K562 (cell line): ENCODE data around the gene SKAP1. TPM values are rescaled to one million over a fixed set of nuclear protein-coding genes. Genes with fewer than 3 reads are reported as not detected.

ENCODE experiments used
- C11orf30 ChIP-seq: fragments of 450-650 bp; IDR thresholded peaks from 2 replicates; pipeline ENCODE4 v1.6.1; 2016; ENCODE audit warnings: low read depth, mild to moderate bottlenecking
- CBX3 ChIP-seq, 2 experiments: IDR thresholded peaks; 1 replicate in 1 of 2; 2 replicates in 1 of 2; pipeline ENCODE4 v1.6.1; 2012; ENCODE audit warnings: inconsistent platforms in 2 of 2, low read length in 2 of 2, borderline replicate concordance in 1 of 2, control low read depth in 1 of 2
- CC2D1A ChIP-seq: fragments of 450-650 bp; IDR thresholded peaks from 2 replicates; pipeline ENCODE4 v1.6.1; 2017; ENCODE audit warnings: mild to moderate bottlenecking
- CHD1 ChIP-seq: fragments of 200-600 bp; sonication (generic); IDR thresholded peaks from one replicate; pipeline ENCODE4 v1.6.1; 2012; ENCODE audit warnings: mild to moderate bottlenecking, moderate library complexity, low read length, inconsistent platforms
- DPF2 ChIP-seq: fragments of 450-650 bp; IDR thresholded peaks from 2 replicates; pipeline ENCODE4 v1.6.1; 2016
- E2F1 ChIP-seq: sonication (generic); formaldehyde crosslinking; IDR thresholded peaks from 2 replicates; pipeline ENCODE4 v1.8.1; 2023; ENCODE audit warnings: mild to moderate bottlenecking, missing genetic modification reagents, moderate library complexity
- EP300 ChIP-seq: IDR thresholded peaks from 2 replicates; pipeline ENCODE4 v1.6.1; 2012; ENCODE audit warnings: low read length, improper control_type of control experiment
- ESRRA ChIP-seq: fragments of 450-650 bp; IDR thresholded peaks from 2 replicates; pipeline ENCODE4 v1.6.1; 2014; ENCODE audit warnings: low read depth, mild to moderate bottlenecking, moderate library complexity, borderline replicate concordance
- FOXP1 ChIP-seq: sonication (generic); formaldehyde crosslinking; IDR thresholded peaks from 2 replicates; pipeline ENCODE4 v1.8.0; 2022; ENCODE audit warnings: mild to moderate bottlenecking, missing genetic modification reagents
- HMG20A ChIP-seq: fragments of 450-650 bp; formaldehyde crosslinking; conservative IDR thresholded peaks from 2 replicates; pipeline ENCODE4 v1.4.0; 2020; ENCODE audit warnings: mild to moderate bottlenecking, mixed read lengths
- HSF4 ChIP-seq: fragments of 250-450 bp; sonication (Bioruptor Pico); IDR thresholded peaks from 2 replicates; pipeline ENCODE4 v2.1.2; 2022; ENCODE audit warnings: mild to moderate bottlenecking, moderate library complexity, borderline replicate concordance
- IFI16 ChIP-seq: fragments of 250-450 bp; sonication (Bioruptor Pico); IDR thresholded peaks from 2 replicates; pipeline ENCODE4 v2.1.2; 2022; ENCODE audit warnings: mild to moderate bottlenecking, inconsistent platforms
- JUNB ChIP-seq: fragments of 450-650 bp; formaldehyde crosslinking; conservative IDR thresholded peaks from 2 replicates; pipeline ENCODE4 v1.4.0; 2020; ENCODE audit warnings: mild to moderate bottlenecking
- KAT2B ChIP-seq: IDR thresholded peaks from one replicate; pipeline ENCODE4 v1.6.1; 2012; ENCODE audit warnings: low read depth, mild to moderate bottlenecking, control low read depth, inconsistent platforms, low read length, moderate library complexity
- L3MBTL2 ChIP-seq: fragments of 450-650 bp; IDR thresholded peaks from 2 replicates; pipeline ENCODE4 v1.6.1; 2016; ENCODE audit warnings: mild to moderate bottlenecking, moderate library complexity
- MEIS2 ChIP-seq: fragments of 450-650 bp; IDR thresholded peaks from 2 replicates; pipeline ENCODE4 v1.6.1; 2014; ENCODE audit warnings: mild to moderate bottlenecking; ENCODE audit not compliant: partially characterized antibody
- MYC ChIP-seq, 2 experiments: fragments of 250-450 bp in 1 of 2; sonication (Bioruptor Pico) in 1 of 2; IDR thresholded peaks; 2 replicates each; pipeline versions ENCODE4 v1.5.1 to v1.6.1; 2012 to 2021; ENCODE audit warnings: low read depth in 2 of 2, borderline replicate concordance in 1 of 2, improper control_type of control experiment in 1 of 2, low read length in 1 of 2, mild to moderate bottlenecking in 1 of 2, moderate library complexity in 1 of 2
- NR2C1 ChIP-seq, 2 experiments: fragments of 450-650 bp; IDR thresholded peaks; 2 replicates each; pipeline ENCODE4 v1.6.1; 2017; ENCODE audit warnings: mild to moderate bottlenecking in 2 of 2, antibody characterized with exemption in 1 of 2, inconsistent platforms in 1 of 2, missing compliant biosample characterization in 1 of 2, missing genetic modification characterization in 1 of 2
- NR2F6 ChIP-seq: fragments of 450-650 bp; formaldehyde crosslinking; IDR thresholded peaks from 2 replicates; pipeline ENCODE4 v1.4.0; 2020; ENCODE audit warnings: mild to moderate bottlenecking
- PYGO2 ChIP-seq: fragments of 450-650 bp; IDR thresholded peaks from 2 replicates; pipeline ENCODE4 v1.6.1; 2016; ENCODE audit warnings: mild to moderate bottlenecking, missing genetic modification characterization, moderate library complexity, missing compliant biosample characterization
- RAD21 ChIP-seq, 2 experiments: fragments of 250-450 bp in 1 of 2; fragments of 450-650 bp in 1 of 2; sonication (Bioruptor Pico) in 1 of 2; formaldehyde crosslinking in 1 of 2; IDR thresholded peaks in 1 of 2; conservative IDR thresholded peaks in 1 of 2; 2 replicates each; pipeline versions ENCODE4 v1.4.0 to v1.8.0; 2020 to 2022; ENCODE audit warnings: mild to moderate bottlenecking in 2 of 2, moderate library complexity in 1 of 2
- SP1 ChIP-seq: sonication (generic); formaldehyde crosslinking; IDR thresholded peaks from 2 replicates; pipeline ENCODE4 v1.8.1; 2022; ENCODE audit warnings: mild to moderate bottlenecking, missing genetic modification reagents
- SRSF3 ChIP-seq: fragments of 200-400 bp; formaldehyde crosslinking; IDR thresholded peaks from 2 replicates; pipeline ENCODE4 v1.6.1; 2016; ENCODE audit warnings: mild to moderate bottlenecking, low read length, moderate library complexity; ENCODE audit not compliant: insufficient read depth
- TAF9B ChIP-seq: fragments of 450-650 bp; IDR thresholded peaks from 2 replicates; pipeline ENCODE4 v1.6.1; 2018; ENCODE audit warnings: mild to moderate bottlenecking; ENCODE audit not compliant: partially characterized antibody
- THAP7 ChIP-seq: fragments of 250-450 bp; sonication (Bioruptor Pico); IDR thresholded peaks from 2 replicates; pipeline ENCODE4 v1.5.0; 2021
- TRIM28 ChIP-seq: fragments of 450-650 bp; IDR thresholded peaks from 2 replicates; pipeline ENCODE4 v1.6.1; 2017
- XRCC3 ChIP-seq: fragments of 450-650 bp; IDR thresholded peaks from 2 replicates; pipeline ENCODE4 v1.6.1; 2017; ENCODE audit warnings: mild to moderate bottlenecking, moderate library complexity
- ZBTB7A ChIP-seq: IDR thresholded peaks from 2 replicates; pipeline ENCODE4 v1.6.1; 2011; ENCODE audit warnings: low read depth, mild to moderate bottlenecking, low read length, moderate library complexity, borderline replicate concordance; ENCODE audit not compliant: control insufficient read depth
- ZNF197 ChIP-seq: fragments of 200-800 bp; sonication (Bioruptor generic); IDR thresholded peaks from 2 replicates; pipeline ENCODE4 v1.6.1; 2016; ENCODE audit warnings: low read depth, missing genetic modification characterization, missing compliant biosample characterization
- ZNF23 ChIP-seq: fragments of 250-450 bp; sonication (Bioruptor Pico); IDR thresholded peaks from 2 replicates; pipeline ENCODE4 v1.4.0; 2020; ENCODE audit warnings: mild to moderate bottlenecking
- ZNF77 ChIP-seq: fragments of 250-450 bp; sonication (Bioruptor Pico); IDR thresholded peaks from 2 replicates; pipeline ENCODE4 v1.5.0; 2020
- polyA plus RNA-seq, 8 experiments: library from polyadenylated mRNA; depleted of rRNA in 4 of 8; stranded (reverse) in 5 of 8; unstranded in 3 of 8; fragments of >200 nt; fragmentation: Nextera tagmentation in 2 of 8; fragmentation: Illumina TruSeq in 1 of 8; extraction: Ambion mirVana in 2 of 8; extraction: Trizol in 1 of 8; gene quantifications; 2 replicates each; pipeline versions ENCODE4 v1.2.1 to v1.2.3, GENCODE V29; 2011 to 2014; ENCODE audit warnings: inconsistent platforms in 1 of 8, missing spikeins in 1 of 8
- total RNA-seq, 7 experiments: library from RNA; depleted of rRNA in 6 of 7; stranded (reverse); fragments of >200 nt in 6 of 7; fragmentation: Illumina TruSeq in 2 of 7; extraction: Trizol in 2 of 7; gene quantifications; 2 replicates each; pipeline versions ENCODE4 v1.2.1 to v1.2.3, GENCODE V29; 2011 to 2021; ENCODE audit warnings: low replicate concordance in 1 of 7

The SKAP1 gene
- total and polyA plus RNA-seq, 9 of the 15 experiments (the other 6 are each of a cell fraction or from before 2014, with no cell fraction given) = 0.06 to 0.80 (median 0.10) TPM; not detected in 4

- TF ChIP-seq E2F1 (CRISPR knock-in tag) = no peak
- no peak for TF ChIP-seq HSF4 (CRISPR knock-in tag)
- 0 out of 3 replicates have a peak, but pooled peaks of 1 of the 2 experiments have one; percentile 13 for TF ChIP-seq CBX3 (IDR thresholded peaks at IDR 0.05; ENCODE audit: borderline replicate concordance in 1 of 2, low read length in 2 of 2)
- no peak for TF ChIP-seq CC2D1A
- peak; percentile 57; the same call in 1 of the 2 replicates for TF ChIP-seq DPF2
- no peak for TF ChIP-seq MYC (IDR thresholded peaks at IDR 0.05; ENCODE audit: low read depth, low read length)
- no peak for TF ChIP-seq MYC (CRISPR knock-in tag; IDR thresholded peaks at IDR 0.05; ENCODE audit: borderline replicate concordance, low read depth)
- no peak for TF ChIP-seq ZNF77
- no peak for TF ChIP-seq HMG20A
- peak; percentile 64 for TF ChIP-seq MEIS2
- no peak for TF ChIP-seq C11orf30
- TF ChIP-seq L3MBTL2 = peak; percentile 79
- no peak for TF ChIP-seq TRIM28
- no peak for TF ChIP-seq KAT2B
- no peak for TF ChIP-seq NR2F6 (CRISPR knock-in tag)
- no peak for TF ChIP-seq XRCC3
- no peak for TF ChIP-seq RAD21 (CRISPR knock-in tag; conservative IDR thresholded peaks at IDR 0.05 in 1 of 2, IDR thresholded peaks at IDR 0.05 in 1 of 2)
- no peak for TF ChIP-seq ESRRA
- no peak for TF ChIP-seq ZBTB7A
- no peak for TF ChIP-seq JUNB
- no peak for TF ChIP-seq SP1
- no peak for TF ChIP-seq CHD1
- TF ChIP-seq ZNF197 = no peak
- TF ChIP-seq SRSF3 = no peak
- no peak for TF ChIP-seq ZNF23 (CRISPR knock-in tag)
- TF ChIP-seq THAP7 (CRISPR knock-in tag) = no peak
- no peak for TF ChIP-seq TAF9B
- TF ChIP-seq FOXP1 = no peak
- TF ChIP-seq IFI16 (CRISPR knock-in tag) = no peak
- no peak for TF ChIP-seq NR2C1 (IDR thresholded peaks at IDR 0.05)
- no peak for TF ChIP-seq NR2C1 (tag; IDR thresholded peaks at IDR 0.05)
- no peak for TF ChIP-seq PYGO2 (tag)
- peak; percentile 51; the same call in 1 of the 2 replicates for TF ChIP-seq EP300
Observed at GRCh38 chr17:48246612-48247011, 183.4 kb downstream of the SKAP1 start (continued).
